Right atrium auricular region (tissue), 2 donors: Measurements from ENCODE around the gene BID. TPM values are rescaled to one million over a fixed set of nuclear protein-coding genes. Genes with fewer than 3 reads are reported as not detected.
A peak's percentile ranks its signal among the peaks of the same experiment; 100 is the strongest.

Experiments
- DNase-seq: peaks from one replicate; pipeline ENCODE4 v3.0.0-alpha.2; 2019; ENCODE audit warnings: low spot score
- H3K27ac ChIP-seq, 2 donors: fragments of 200-600 bp; sonication (generic); 1 replicate in 1 of 2; 2 replicates in 1 of 2; pipeline ENCODE4 v1.5.1; 2016 to 2019
- H3K27me3 ChIP-seq, 2 donors: fragments of 200-600 bp; sonication (generic); one replicate each; pipeline versions ENCODE4 v1.5.1 to v1.6.0; 2017 to 2019
- H3K36me3 ChIP-seq: fragments of 200-600 bp; sonication (generic); one replicate; pipeline ENCODE4 v1.5.1; 2016
- H3K4me1 ChIP-seq, 2 donors: fragments of 200-600 bp; sonication (generic); one replicate each; pipeline versions ENCODE4 v1.5.1 to v1.6.0; 2017 to 2019
- H3K4me3 ChIP-seq, 2 donors: fragments of 200-600 bp; sonication (generic); 1 replicate in 1 of 2; 2 replicates in 1 of 2; pipeline ENCODE4 v1.5.1; 2017 to 2019; ENCODE audit warnings: mild to moderate bottlenecking in 1 of 2, moderate library complexity in 1 of 2
- H3K9me3 ChIP-seq, 2 donors: fragments of 200-600 bp; sonication (generic); one replicate each; pipeline ENCODE4 v1.5.1; 2019
- total RNA-seq, 2 donors: library from RNA; depleted of rRNA; stranded (reverse); fragments of >200 nt; gene quantifications; one replicate each; pipeline ENCODE4 v1.1.0, GENCODE V29; 2016
- TF ChIP-seq, protein P1 (sequence below), 2 donors: fragments of 200-600 bp; sonication (generic); IDR thresholded peaks; one replicate each; pipeline ENCODE4 v1.5.1; 2019; ENCODE audit warnings: antibody characterized with exemption in 2 of 2

BID gene
- total RNA-seq, 2 donors from 2014 or later: 10.5 to 14.1 TPM

DNA sequence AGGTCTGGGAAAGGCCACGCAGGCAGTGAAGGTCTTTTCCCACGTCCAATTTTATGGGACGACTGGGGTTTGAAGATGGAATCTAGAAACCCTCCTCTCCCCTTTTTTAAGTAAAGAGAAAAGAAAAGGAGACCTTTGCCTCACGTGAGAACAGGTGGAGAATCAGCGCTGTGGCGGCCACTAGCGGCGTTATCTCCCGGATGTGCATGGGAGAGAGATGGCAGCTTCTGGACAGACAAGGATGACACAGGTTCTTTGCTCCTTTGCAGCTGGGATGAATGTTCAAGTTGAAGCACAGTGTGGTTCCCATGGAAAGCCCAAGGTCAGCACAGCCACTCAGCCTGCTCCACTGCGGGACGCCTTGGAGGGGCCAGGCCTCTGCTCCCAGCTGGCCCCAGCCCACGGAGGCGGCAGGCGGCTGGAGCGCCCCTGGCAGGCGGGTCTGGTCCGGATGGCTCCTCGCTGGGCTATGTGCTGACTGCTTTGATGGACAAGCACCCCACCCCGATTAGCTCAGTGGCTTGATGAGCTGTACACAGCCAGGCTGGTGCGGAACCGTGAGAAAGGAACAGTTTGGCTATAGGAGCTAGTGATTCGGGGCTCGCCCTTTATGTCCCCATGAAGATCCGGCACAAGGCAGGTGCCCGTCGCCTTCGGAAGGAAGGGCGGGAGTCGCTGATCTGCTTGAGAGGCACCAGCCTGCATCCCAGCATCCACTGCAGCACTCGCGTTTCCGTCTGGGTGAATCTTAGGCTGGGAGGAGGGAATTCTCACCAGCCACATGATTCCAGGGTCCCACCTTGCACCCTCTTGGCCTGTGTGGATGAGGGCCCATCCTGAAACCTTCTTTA is 14.5 kb upstream of the BID start:
- no peak overlapping the region for H3K27ac ChIP-seq
- no peak for DNase-seq

DNA sequence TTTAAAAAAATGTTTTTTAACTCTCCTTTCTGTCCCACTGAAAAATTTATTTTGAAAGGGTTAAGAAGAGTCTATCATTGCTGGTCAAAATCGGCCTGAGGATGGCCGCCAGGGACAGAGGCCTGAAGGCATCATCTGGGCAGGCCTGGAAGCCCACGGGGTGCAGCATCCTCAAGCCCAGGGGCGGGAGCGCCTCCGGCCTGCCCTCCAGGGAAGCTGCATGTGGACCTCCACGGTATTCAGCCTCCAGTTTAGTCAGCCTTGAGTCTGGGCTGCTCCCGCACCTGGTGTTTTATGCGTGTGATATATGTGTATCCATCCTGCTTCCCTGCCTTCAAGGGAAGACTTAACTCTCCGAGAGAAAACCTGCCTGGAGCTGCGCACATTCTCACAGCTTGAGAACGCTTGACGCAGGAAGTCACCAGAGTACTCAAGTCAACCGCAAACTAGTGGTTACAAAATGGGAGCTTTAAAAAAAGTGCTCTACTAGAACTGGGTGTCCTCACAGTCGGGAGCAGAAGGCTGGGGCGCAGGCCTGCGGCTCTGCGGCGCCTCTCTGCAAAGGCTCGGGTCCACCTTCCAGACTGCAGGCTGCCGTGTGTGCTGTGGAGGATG is 13.6 kb upstream of the BID start:
- H3K4me3 ChIP-seq: no peak overlapping the region
- no peaks in the 10 kb centered on the region for H3K27me3 ChIP-seq
- peaks cover 26% of the 10 kb centered on the region for H3K36me3 ChIP-seq
- DNase-seq: no peak
- no peaks in the 10 kb centered on the region for H3K9me3 ChIP-seq
- TF ChIP-seq, protein P1, sequence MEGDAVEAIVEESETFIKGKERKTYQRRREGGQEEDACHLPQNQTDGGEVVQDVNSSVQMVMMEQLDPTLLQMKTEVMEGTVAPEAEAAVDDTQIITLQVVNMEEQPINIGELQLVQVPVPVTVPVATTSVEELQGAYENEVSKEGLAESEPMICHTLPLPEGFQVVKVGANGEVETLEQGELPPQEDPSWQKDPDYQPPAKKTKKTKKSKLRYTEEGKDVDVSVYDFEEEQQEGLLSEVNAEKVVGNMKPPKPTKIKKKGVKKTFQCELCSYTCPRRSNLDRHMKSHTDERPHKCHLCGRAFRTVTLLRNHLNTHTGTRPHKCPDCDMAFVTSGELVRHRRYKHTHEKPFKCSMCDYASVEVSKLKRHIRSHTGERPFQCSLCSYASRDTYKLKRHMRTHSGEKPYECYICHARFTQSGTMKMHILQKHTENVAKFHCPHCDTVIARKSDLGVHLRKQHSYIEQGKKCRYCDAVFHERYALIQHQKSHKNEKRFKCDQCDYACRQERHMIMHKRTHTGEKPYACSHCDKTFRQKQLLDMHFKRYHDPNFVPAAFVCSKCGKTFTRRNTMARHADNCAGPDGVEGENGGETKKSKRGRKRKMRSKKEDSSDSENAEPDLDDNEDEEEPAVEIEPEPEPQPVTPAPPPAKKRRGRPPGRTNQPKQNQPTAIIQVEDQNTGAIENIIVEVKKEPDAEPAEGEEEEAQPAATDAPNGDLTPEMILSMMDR (IDR thresholded peaks at IDR 0.05): no peak
- peak overlapping the region; percentile 72 to 83 for H3K27ac ChIP-seq
- H3K4me1 ChIP-seq: peaks cover 0 to 18% of the 10 kb centered on the region in 2 donors

More for the DNA sequence above, 14.5 kb upstream of the BID start:
- TF ChIP-seq, protein P1 (IDR thresholded peaks at IDR 0.05): no peak
- Histone ChIP-seq H3K27me3 (no peaks in the 10 kb centered on the region), H3K9me3 (no peaks in the 10 kb centered on the region), H3K36me3 (peaks cover 31% of the 10 kb centered on the region), H3K4me3 (no peak overlapping the region), H3K4me1 (peaks cover 0 to 18% of the 10 kb centered on the region in 2 donors)

- Histone ChIP-seq H3K27ac (peak overlapping the region; percentile 72 to 83), H3K9me3 (no peaks in the 10 kb centered on the region), H3K4me1 (peaks cover 0 to 19% of the 10 kb centered on the region in 2 donors), H3K4me3 (no peak overlapping the region), H3K36me3 (peaks cover 25% of the 10 kb centered on the region), H3K27me3 (no peaks in the 10 kb centered on the region)
- DNase-seq: no peak
- TF ChIP-seq, protein P1 (IDR thresholded peaks at IDR 0.05): no peak
These were observed 13.0 kb upstream of the BID start for GRCh38 chr22:17787241-17787640.

DNA sequence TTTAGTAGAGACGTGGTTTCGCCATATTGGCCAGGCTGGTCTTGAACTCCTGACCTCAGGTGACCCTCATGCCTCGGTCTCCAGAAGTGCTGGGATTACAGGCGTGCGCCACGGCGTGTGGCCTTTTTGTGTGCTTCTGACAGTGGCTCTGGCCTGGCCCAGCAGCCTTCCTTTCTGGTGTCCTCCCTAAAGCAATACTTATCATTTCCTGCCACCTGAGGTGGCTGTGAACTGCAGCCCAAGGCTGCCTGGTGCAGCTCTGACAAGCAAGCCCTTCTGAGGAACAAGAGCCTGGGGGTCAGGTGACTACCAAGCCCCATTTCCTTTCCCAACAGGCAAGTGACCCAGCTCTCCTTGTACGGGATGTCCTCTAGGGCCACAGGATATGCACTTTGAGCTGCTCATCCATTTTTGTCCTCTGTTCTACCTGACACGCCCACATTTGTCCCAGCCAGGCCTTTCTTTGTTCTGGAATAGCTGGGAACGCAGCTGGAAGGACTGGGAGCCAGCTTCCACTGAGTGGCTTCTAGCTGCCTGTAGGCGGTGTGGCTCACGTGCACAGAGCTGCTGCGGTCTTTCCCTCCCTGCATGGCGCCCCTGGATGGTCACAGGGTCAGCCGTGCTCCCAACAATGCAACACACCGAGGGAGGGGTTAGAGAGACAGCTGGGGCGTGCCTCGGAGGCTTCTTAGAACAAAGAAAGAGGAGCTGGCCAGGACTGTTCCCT is 12.3 kb upstream of the BID start:
- Histone ChIP-seq H3K27me3 (no peaks in the 10 kb centered on the region), H3K27ac (peak overlapping the region; percentile 72 to 83), H3K9me3 (no peaks in the 10 kb centered on the region), H3K36me3 (peaks cover 25% of the 10 kb centered on the region), H3K4me1 (peaks cover 0 to 26% of the 10 kb centered on the region in 2 donors), H3K4me3 (no peak overlapping the region)
- peak; percentile 76 for DNase-seq
- TF ChIP-seq, protein P1 (IDR thresholded peaks at IDR 0.05): no peak

GRCh38 chr22:17785185-17786184 is 11.2 kb upstream of the BID start:
- TF ChIP-seq, protein P1 (IDR thresholded peaks at IDR 0.05): peak in 1 of 2 donors; percentile 65
- Histone ChIP-seq H3K27ac (peak overlapping the region; percentile 72 to 83), H3K4me3 (no peak overlapping the region), H3K27me3 (no peaks in the 10 kb centered on the region), H3K4me1 (peaks cover 0 to 33% of the 10 kb centered on the region in 2 donors), H3K36me3 (peaks cover 22% of the 10 kb centered on the region), H3K9me3 (no peaks in the 10 kb centered on the region)
- DNase-seq: no peak
